DMS 273 (cell line): ENCODE data around the gene KDM7A.

Experiments used
- DNase-seq: peaks from one replicate; lab custom pipeline; 2025; ENCODE audit not compliant: unreplicated experiment; lab: John Stamatoyannopoulos, UW

KDM7A gene

DNA sequence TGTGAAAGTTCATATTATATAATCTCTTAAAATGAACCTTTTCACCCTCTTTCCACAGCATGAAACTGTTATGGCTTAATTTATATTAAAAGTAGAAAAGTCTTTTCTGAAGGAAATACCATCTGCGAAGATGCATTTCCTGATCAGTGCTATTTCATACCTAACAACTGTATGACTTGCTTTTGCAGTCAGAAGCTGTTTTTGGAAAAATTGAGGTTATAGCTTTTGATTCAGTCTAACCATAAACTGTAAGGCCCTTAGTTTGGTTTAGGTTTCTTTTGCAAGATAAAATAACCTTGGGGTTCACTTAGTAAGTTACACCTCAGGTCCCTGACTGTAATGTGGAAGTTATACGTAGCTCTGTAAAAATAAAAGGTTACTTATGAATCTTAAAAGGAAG is 91.3 kb downstream of the KDM7A start:
- DNase-seq, result no peak

DNA sequence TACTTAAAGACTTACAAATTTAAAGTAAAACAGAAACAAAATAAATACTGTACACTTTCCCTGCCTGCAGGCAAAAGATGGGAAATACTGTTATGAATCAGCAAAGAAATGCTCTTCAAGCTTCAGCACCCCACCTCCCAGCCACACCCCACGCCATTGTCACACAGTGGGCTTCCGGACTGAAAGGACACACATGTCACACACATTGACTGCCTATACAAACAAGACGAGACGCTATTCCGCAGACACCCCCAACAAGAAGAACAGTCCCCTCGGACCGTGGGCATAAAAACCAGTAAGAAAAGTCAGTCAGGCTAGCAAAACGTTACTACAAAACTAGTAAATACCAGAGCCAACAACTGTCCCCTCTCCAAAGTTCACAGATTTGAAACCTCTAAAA is 91.8 kb downstream of the KDM7A start:
- no peak for DNase-seq

- no peak for DNase-seq
Observed at GRCh38 chr7:140084142-140084655, 92.6 kb downstream of the KDM7A start.

- no peak for DNase-seq
Observed at GRCh38 chr7:140082770-140083169, 94.0 kb downstream of the KDM7A start.

DNA sequence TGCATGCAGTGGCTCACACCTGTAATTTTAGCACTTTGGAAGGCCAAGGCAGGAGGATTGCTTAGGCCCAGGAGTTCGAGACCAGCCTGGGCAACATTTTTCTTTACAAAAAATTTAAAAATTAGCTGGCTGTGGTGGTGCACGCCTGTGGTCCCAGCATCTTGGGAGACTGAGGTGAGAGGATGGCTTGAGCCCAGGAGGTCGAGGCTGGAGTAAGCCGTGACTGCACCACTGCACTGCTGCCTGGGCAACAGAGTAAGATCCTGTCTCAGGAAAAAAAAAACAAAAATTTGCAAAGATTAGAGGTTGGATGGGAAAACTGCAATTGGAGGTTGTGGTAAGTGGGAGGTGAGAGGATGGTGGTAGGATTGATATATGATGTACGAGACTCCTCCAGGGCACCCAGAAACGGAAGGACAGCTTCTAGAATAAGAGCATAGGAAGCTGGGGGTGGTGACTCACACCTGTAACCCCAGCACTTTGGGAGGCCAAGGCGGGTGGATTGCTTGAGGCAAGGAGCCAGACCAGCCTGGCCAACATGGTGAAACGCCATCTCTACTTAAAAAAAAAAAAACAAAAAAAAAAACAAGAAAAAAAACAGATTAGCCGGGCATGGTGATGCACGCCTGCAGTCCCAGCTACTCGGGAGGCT is 94.9 kb downstream of the KDM7A start:
- DNase-seq, result no peak

GRCh38 chr7:140080919-140081318 is 95.9 kb downstream of the KDM7A start:
- peak; percentile 50 for DNase-seq

DNA sequence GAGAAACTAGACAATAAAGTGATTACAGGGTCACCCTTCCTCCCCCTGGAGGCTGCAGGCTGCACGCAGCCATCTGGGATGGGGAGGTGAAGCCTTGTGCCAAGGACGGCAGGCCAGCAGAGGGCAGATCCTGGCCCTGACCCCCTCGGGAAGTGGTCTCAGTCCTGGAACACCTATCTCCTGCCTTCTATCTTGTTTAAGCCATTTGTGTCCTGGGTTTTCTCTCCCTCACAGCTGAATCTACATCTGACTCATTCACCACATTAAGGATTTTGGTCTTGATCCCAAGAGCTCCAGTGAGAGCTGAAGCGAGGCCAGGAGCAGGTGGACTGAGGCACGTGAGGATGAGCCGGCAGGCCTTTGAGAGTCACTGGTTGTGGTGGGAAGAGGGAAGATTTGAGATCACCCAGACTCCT is 97.7 kb downstream of the KDM7A start:
- DNase-seq, result peak; percentile 77

- DNase-seq, result no peak
Observed at GRCh38 chr7:140078392-140078791, 98.4 kb downstream of the KDM7A start.

DNA sequence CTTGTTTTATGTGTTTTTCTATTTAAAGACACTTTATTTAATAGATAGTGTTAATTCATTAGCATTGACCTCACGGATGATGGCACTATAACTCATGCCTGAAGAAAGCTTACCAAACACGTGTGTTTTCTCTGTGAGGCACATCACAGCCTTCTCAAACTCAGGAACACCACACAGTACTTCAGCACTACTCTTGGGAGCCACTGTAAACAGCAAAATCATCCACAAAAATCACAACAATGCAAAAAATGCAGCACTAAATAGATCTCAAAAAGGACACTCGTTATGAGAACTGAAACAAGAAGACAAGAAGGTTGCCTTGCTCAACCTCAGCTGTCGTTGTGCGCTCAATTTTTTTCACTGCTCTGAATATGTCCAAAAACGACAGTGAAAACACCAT is 102.0 kb downstream of the KDM7A start:
- DNase-seq, result no peak

DNA sequence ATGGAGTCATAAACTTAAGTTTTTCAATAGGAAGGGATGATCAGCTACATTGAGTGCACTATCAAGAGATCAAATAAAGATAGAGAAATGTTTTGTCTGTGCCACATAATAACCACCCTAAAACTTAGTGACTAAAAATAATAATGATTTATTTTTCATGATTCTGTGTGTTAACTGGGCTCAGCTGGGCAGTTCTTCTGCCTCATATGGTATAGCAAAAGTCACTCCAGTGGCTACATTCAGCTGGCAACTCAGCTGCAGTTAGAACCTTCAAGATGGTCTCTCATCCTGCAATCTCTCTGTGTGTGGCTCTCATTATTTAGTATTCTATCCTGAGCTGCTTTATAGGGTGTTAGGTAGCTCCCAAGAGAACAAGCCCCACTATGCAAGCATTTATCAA is 106.2 kb downstream of the KDM7A start:
- no peak for DNase-seq

DNA sequence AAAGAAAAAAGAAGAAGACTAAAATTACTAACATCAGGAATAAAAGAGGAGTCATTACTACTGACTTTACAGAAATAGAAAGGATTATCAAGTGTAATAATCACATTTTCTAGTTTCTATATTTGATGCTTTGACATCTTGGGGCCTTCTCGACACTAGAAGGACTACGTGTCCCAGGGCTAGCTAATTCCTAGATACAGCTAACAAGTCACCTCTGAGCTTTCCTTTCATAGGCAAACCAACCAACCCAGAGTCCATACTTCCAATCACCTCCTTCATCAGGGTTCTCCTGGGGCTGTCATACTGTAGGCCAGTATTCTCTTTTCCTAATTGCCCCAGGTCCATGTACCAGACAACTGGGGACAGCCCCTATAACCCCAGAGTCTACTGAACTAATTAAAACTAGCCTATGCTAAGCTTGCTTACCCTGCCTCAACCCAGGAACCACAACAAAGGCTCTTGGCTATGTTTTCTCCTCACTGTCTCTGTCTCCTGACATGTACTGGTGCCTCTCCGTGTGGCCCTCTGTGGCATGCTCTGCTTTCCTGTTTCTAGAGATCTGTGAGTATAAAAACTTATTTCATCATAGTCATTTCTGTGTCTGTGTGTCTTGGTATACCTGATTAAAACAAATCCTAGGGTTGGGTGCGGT is 107.4 kb downstream of the KDM7A start:
- DNase-seq, result no peak

DNA sequence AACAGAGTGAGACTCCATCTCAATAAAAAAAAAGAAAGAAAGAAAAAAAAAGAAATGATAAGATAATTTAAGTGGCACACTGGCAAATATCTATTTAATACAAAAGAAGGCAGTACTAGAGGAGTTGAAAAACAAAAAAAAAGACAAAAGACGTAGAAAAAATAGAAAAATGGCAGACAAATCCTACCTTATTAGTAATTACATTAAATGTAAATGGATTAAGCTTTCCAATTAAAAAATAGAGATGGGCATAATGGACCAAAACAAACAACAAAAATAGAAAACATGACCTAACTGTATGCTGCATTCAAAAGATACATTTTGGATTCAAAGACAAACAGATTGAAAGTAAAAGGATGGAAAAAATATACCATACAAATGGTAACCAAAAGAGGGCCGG is 108.8 kb downstream of the KDM7A start:
- DNase-seq, result no peak

DNA sequence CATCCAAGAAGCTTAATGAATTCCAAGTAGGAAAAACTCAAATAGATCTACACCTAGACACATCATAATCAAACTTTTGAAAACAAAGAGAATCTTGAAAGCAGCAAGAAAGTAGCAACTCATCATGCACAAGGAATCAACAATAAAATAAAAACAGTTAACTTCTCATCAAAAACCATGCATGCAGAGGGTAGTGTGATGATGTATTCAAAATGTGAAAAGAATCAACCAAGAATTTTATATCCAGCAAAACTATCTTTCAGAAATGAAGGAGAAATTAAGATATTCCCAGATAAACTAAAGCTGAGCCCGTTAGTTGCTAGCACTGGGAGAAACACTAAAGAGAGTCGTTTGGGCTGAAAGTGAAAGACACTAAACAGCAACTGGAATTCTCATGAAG is 109.7 kb downstream of the KDM7A start:
- DNase-seq, result no peak

GRCh38 chr7:140062528-140063299 is 114.1 kb downstream of the KDM7A start, which contains the start of gene PARP12:
Gene PARP12 (minus strand): TSS chr7:140062951. CDS start chr7:140062847, 104 bp downstream.
- peak; percentile 92 for DNase-seq

- peak; percentile 64 for DNase-seq
Observed at GRCh38 chr7:140062118-140062527, 114.7 kb downstream of the KDM7A start.

- DNase-seq, result peak; percentile 34
Observed at GRCh38 chr7:140061607-140061930, 115.2 kb downstream of the KDM7A start.

DNA sequence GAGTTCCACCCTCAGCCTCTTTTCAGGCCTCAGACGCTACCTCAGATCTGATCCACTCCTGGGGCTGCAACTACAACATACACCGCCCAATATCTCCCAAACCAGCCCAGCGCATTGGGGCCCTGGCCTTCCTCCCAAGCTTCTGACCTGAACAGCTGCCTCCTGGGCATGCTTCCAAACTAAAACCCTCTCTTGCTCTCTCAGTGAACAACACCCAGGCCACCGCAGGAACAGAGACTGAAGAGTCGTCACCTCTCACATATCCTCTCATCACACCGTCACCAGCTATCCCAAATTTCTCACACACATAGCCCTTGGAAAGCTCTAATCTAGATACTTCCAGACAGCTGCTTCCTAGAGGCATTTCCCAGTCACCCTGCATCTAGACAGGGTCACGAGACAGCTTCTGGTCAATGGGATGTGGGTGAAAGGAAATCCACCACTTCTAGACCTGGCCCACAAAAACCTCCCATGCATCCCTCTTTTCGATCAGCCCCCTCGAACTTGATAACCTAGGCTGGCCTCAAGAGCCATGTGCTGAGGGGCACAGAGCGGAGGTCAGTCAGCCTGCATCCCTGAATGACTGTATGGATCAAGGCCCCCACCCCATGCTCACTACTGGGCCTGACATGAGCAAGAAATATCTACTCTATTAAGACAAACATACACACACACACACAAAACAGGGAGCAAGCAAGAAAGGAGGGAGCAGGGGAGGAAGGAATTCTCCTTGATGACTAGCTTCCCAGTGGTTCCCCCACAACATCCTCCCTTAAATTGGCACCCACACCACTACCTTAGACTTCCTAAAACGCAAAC is 115.8 kb downstream of the KDM7A start:
- DNase-seq, result peak; percentile 77

DNA sequence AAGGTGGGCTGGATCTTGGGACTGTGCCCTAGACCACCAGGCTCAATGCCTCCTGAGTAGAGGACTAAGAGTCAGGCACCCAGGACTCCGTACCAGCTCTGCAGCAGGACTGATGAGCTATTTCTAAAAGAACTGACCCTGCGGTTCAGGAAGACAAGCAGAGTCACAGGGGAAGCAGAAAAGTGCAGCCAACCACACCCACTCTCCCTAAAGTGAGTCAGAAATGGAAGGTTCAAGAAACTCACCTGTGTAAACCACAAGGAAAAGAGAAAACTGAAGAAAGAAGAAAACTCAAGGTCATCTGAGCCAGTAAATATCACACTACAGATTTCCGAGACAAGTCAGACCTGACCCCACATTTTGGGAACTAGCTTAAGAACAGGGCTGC is 116.5 kb downstream of the KDM7A start:
- DNase-seq, result peak; percentile 41

- DNase-seq, result peak; percentile 57
Observed at GRCh38 chr7:140059273-140060242, 117.2 kb downstream of the KDM7A start.

DNA sequence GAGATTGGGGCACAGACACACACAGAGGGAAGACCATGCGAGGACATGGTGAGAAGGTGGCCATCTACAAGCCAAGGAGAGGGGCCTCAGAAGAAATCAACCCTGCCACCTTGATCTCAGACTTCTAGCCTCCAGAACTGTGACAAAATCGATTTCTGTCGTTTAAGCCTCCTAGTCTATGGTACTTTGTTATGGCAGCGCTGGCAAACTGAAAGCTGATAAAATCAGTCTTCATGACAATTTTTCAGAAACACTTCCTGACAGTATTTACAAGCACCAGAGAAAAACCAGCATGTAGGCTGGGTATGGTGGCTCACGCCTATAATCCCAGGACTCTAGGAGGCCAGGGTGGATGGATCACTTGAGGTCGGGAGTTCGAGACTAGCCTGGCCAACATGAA is 118.3 kb downstream of the KDM7A start:
- no peak for DNase-seq
